C4-2B (cell line): ENCODE data around the gene TSEN2.

Source experiments
- ZFX ChIP-seq: fragments of 450-650 bp; IDR thresholded peaks from 2 replicates; pipeline ENCODE4 v1.6.1; 2017
- TF ChIP-seq, protein P1 (sequence below): fragments of 450-650 bp; conservative IDR thresholded peaks from 2 replicates; pipeline ENCODE4 v1.5.1; 2017; ENCODE audit warnings: mild to moderate bottlenecking

DNA sequence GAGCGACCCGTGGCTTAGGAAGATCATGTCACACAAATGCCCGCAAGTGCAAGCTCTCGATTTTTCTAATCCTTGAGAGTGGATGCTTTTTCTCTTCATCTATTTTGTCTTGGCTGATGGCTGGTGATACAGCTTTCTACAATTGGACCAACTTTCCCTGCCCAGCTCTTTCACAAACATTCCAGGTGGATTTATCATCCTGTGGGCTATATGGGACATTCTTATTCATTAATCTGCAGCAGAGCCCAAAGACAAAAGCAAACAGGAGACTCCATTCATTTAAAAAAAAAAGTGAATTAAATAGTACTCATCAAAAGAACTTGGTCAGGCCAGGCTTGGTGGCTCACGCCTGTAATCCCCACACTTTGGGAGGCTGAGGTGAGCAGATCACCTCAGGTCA is 14.2 kb upstream of the TSEN2 start:
- TF ChIP-seq, protein P1, sequence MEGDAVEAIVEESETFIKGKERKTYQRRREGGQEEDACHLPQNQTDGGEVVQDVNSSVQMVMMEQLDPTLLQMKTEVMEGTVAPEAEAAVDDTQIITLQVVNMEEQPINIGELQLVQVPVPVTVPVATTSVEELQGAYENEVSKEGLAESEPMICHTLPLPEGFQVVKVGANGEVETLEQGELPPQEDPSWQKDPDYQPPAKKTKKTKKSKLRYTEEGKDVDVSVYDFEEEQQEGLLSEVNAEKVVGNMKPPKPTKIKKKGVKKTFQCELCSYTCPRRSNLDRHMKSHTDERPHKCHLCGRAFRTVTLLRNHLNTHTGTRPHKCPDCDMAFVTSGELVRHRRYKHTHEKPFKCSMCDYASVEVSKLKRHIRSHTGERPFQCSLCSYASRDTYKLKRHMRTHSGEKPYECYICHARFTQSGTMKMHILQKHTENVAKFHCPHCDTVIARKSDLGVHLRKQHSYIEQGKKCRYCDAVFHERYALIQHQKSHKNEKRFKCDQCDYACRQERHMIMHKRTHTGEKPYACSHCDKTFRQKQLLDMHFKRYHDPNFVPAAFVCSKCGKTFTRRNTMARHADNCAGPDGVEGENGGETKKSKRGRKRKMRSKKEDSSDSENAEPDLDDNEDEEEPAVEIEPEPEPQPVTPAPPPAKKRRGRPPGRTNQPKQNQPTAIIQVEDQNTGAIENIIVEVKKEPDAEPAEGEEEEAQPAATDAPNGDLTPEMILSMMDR: no peak
- TF ChIP-seq ZFX: no peak
